ENCODE results near the gene COX6B2.
A peak's percentile ranks its signal among the peaks of the same experiment; 100 is the strongest.

Gene COX6B2

GRCh38 chr19:55383279-55384130, 29.0 kb upstream of the COX6B2 start:
- DNase-seq, result peak; percentile 72

- no peak for DNase-seq
Measured at GRCh38 chr19:55382522-55383054, 28.1 kb upstream of the COX6B2 start.

- DNase-seq, result no peak
Measured at GRCh38 chr19:55382013-55382412, 27.5 kb upstream of the COX6B2 start.

GRCh38 chr19:55379174-55379573, 24.7 kb upstream of the COX6B2 start:
- peak; percentile 60 for DNase-seq

GRCh38 chr19:55377356-55378131, 23.0 kb upstream of the COX6B2 start:
- DNase-seq, result peak; percentile 55

- no peak for DNase-seq
Measured at GRCh38 chr19:55376241-55376933, 21.9 kb upstream of the COX6B2 start, which contains the start of gene TMEM190. Gene TMEM190, plus strand, starts transcription at chr19:55376826. Its CDS starts 28 bp downstream, at chr19:55376854.

GRCh38 chr19:55373993-55374757, 19.7 kb upstream of the COX6B2 start:
- no peak for DNase-seq

- DNase-seq, result no peak
Measured at GRCh38 chr19:55373306-55373992, 18.9 kb upstream of the COX6B2 start.

- no peak for DNase-seq
Measured at GRCh38 chr19:55372316-55373081, 18.0 kb upstream of the COX6B2 start.

- DNase-seq, result no peak
Measured at GRCh38 chr19:55370305-55370988, 15.9 kb upstream of the COX6B2 start, which contains the start of gene IL11. Gene IL11, minus strand, starts transcription at chr19:55370463. Its CDS starts 153 bp downstream, at chr19:55370310.

- DNase-seq, result no peak
Measured at GRCh38 chr19:55369653-55370304, 15.3 kb upstream of the COX6B2 start.

GRCh38 chr19:55368701-55369563, 14.4 kb upstream of the COX6B2 start:
- no peak for DNase-seq

GRCh38 chr19:55368106-55368505, 13.6 kb upstream of the COX6B2 start:
- DNase-seq, result no peak

GRCh38 chr19:55366790-55367189, 12.3 kb upstream of the COX6B2 start:
- no peak for DNase-seq

GRCh38 chr19:55365964-55366363, 11.4 kb upstream of the COX6B2 start:
- DNase-seq, result no peak

- DNase-seq, result no peak
Measured at GRCh38 chr19:55365245-55365644, 10.7 kb upstream of the COX6B2 start.

GRCh38 chr19:55362990-55363716, 8.6 kb upstream of the COX6B2 start, which contains the start of gene GARIN5B:
Gene GARIN5B, minus strand, starts transcription at chr19:55363260. Its CDS starts 194 bp downstream, at chr19:55363066.
- no peak for DNase-seq
